GM18508 (cell line): Measurements from ENCODE around the gene FOXP1.

Experiments
- ATAC-seq: cut with Tn5 transposase; IDR thresholded peaks from one replicate; pipeline ENCODE4 v1.9.1; 2021; ENCODE audit warnings: moderate number of reproducible peaks; ENCODE audit not compliant: insufficient read depth, unreplicated experiment

Gene FOXP1

DNA sequence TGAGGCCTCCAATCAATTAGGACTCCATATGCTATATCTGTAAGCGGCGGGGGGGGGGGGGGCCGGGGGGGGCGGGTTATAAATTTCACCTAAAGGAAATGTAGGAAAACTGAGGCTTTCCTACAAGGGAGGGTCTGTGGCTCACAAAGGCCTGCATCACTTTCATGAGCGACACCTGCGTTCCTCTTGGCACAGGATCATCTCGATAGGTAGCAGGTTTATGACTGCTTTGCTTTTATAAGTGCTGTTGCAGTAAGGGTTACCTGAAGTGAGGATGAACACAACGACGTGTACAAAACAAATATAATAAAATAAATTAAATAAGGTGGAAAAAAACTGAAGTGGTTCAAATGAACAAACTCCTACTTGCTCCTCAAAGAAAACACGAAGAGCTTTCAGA is 194.3 kb downstream of the FOXP1 start:
- no peak for ATAC-seq

DNA sequence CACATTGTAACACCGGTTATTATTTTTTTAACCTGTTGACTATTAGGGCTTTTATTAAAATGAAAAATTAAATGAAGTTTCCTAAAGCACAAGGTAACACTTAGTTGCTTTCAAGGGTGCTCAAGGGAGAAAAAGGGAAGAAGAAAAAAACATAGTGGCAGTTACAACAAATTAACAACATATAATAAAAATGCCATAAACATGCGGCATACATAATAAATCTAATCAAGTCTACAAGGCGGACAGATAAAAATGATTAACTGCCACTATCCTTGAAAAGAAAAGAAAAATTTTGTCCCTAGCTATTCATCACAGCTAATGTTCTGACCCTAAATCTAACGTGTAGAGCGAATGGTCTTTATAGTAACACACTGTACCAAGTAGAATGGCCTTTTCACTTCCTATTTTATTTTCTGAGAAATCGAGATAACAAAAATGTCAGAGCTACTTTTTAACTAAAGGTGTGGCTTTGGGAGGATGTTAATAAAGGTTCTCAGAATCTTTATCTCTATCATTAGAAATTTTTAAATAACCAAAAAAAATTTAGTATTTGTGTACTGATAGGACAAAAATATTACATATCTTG is 194.9 kb downstream of the FOXP1 start:
- no peak for ATAC-seq

GRCh38 chr3:71387586-71387985 is 195.9 kb downstream of the FOXP1 start:
- no peak for ATAC-seq

DNA sequence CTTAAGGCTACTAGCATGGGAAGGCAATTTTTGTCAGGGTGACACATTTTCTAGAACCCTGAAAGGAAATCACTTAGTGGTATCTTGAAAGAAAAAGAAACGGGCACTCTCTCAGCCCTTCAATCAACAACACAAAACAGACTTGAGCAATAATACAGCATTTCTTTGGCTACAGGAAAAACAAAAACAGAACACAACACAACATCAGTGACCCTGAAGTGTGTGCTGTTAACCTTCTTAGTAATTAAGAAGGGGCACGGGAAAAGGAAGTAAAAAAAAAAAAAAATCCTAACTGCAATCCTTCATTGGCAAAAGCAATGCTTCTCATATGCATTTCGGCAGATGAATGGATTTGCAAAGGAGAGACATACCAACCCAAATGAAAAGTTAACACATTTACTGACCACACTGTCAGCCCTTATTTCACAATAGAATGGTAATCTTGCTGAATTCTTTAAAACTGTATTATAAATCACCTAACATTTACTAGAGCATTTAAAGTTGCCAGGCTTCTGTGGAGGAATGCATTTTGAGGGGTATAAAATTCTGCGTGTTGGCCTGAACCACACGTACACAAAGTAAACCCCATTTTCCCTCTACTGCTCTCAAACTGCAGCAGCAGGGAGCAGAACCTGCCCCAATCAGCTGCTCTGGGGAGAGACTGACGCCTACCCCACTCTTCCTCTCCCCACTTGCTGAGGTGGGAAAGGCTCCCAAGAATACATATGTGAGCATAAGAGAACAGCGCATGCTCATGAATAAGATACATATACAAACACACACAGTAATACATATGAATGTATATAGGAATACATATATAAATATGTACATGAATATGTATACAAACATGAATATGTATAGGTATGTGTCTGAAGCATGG is 198.5 kb downstream of the FOXP1 start:
- ATAC-seq, result no peak

DNA sequence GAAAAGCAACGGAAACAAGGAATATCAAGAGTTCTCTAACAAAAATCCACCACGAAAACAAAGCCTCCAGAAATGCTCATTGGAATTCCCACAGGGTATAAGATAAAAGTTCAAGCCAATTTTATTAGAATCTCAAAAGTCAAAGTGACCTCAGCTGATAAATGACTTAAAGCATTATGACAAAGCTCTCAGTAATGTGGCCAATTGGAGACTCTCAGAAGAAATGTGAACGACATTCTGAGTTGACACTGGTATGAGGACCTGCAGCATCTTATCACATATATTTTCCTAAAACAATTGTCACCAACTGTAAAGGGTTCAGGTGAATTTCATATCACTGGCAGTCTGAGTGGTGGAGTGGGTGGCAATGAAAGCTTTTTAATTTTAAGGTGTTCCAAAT is 199.1 kb downstream of the FOXP1 start:
- no peak for ATAC-seq

DNA sequence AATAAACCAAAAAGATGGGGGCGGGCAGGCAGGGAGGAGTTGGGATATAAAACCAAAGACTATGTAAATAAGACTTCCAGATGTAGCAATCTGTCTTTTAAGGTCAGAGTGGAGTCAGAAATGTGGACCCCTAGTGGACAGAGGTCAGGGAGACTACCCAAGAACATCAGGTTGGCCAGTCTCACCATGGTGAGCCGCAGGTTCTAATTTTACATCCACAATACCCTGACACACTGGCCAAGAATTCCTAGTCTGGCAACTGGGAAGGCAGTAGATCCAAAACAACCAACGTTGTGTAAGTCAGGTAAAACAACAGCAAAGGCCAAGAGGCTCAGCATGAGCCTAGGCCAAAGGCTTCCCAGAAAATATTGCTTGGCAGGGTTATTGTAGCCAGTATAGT is 203.4 kb downstream of the FOXP1 start:
- ATAC-seq, result no peak

DNA sequence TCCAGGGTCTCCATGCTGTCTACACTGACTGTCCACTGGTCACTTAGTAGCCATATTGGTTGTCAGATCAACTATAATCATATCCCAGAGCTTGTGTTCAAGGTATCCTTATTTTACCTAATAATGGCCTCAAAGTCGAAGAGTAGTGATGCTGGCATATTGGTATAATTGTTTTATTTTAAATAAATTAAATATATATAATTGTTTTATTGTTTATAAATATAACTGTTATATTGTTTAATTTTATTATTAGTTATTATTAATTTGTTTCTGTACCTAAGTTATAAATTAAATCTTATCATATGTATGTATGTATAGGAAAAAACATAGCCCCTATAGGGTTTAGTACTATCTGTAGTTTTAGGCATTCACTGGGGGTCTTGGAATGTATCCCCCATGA is 205.0 kb downstream of the FOXP1 start:
- no peak for ATAC-seq

DNA sequence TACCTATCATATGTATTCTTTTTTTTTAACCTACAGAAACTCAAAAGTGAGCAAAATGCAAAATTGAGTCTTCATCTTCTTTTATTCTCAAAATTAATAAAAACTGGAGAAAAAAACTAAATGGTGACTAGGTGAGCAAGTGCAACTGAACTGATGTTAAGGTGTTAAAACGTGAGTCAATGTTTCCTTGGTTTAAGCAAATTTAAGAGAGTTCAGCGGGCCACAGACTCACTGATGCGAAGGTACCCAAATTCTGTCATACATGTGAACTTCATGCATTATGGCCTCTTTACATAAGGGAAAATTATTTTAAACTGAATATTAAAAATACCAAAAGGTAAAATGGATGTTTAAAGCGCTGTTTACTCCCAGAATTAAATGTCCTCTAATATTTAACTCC is 206.6 kb downstream of the FOXP1 start:
- ATAC-seq, result no peak

DNA sequence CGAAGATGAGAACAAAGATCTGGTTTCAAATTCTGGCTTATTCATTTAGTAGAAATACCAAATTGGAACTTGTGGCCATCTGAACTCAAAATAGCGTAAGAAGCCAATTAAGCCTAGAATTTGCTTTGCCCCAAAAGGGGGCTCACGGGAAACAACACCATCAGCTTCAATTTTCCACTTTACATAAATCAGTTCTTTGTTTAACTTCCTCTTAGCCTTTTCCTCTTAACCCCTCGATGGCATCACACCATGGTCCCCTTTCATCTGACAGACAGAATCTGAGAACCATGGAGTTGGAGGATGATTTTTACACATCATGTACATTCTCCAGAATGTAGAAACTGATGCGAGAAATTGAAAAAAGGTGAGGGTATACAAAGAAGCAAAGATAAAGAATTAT is 207.0 kb downstream of the FOXP1 start:
- ATAC-seq, result no peak

GRCh38 chr3:71374582-71374981 is 208.9 kb downstream of the FOXP1 start:
- no peak for ATAC-seq

DNA sequence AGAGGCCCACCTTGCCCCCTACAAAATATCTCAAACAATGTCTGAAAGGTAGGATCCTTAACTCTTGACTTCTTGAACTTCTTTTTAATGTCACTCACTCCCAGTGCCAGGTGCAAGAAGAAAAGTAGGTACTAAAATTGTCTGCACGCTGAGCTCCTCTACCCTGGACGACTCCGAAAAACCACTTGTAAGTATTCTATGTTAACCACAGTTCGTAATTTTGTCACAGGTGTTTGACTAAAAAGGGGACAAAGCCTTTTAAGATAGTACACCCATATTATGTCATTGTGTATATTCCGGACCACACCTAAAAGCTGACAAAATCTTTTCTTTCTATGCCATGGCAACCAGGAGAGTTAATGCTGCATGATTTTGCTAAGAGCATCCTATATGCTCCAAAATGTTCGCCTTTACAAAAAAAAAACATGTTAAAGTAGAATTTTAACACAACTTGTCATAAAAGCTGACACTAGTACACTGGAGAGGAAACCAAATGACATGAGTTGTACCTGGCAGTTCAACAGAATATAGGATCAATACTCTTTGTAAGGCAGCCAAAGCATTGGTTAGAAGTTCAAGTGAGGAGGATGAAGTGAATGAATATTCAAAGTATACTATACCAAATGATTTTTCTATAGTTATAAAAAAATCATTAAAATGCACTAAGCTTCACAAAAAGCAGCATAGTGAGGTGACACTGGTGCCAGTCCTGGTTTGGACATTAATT is 210.5 kb downstream of the FOXP1 start:
- no peak for ATAC-seq

GRCh38 chr3:71372241-71372768 is 211.2 kb downstream of the FOXP1 start:
- ATAC-seq, result no peak

DNA sequence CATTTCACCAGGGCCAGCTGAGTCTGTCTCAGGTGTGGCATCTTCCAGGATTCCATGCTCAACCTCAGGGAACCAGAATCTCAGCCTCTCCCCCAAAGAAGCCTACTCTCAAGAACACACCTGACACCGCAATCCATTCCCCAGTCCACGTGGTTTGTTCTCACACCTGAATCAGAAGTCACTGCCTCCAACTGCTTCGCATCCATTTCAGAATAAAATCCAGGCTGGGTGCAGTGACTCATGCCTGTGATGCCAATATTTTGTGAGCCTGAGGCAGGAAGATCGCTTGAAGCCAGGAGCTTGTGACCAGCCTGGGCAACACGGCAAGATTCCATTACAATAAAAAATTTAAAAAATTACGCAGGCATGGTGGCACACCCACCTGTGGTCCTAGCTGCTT is 212.2 kb downstream of the FOXP1 start:
- no peak for ATAC-seq

- no peak for ATAC-seq
Measured at GRCh38 chr3:71370467-71370866, 213.1 kb downstream of the FOXP1 start.

- ATAC-seq, result no peak
Measured at GRCh38 chr3:71369701-71370391, 213.7 kb downstream of the FOXP1 start.

- ATAC-seq, result no peak
Measured at GRCh38 chr3:71366988-71367604, 216.4 kb downstream of the FOXP1 start.

- no peak for ATAC-seq
Measured at GRCh38 chr3:71361334-71361890, 222.1 kb downstream of the FOXP1 start.

DNA sequence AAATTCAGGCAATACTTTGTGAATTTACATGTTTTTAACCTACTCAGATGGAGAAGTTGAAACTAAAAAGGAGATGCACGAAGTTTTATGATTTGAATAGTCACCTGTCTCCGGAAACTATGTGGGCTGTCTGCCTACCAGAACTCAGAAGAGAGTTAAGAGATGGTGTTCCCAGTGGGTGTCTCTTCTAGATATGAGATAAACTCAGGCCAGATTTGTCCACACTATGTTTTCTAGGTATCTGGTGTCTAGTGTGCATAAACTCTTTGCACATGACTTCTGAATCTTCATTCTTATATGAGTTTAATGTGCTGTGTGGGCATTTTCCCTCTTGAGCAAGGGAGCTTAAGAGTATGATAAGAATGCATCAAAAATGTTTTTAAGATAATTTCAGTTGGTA is 222.8 kb downstream of the FOXP1 start:
- ATAC-seq, result peak; percentile 69

DNA sequence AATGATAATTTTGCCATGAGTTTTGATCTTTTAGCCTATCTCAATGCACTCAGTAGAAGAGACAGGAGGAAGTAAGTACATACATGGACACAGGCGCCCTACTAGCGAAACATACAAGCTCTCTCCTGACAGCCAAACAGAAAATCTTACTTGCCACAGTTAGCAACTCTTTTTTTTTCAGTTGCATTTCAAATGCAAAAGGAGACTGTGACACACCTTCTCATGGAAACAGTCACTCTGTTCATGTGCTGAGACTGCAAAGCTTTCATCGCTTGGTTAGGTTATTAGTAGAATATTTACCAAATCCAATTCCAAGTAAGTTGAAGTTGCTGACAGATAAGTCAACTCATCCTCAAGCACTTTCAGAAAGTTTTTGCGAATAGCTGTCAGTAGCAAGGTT is 223.3 kb downstream of the FOXP1 start:
- ATAC-seq, result peak; percentile 31

DNA sequence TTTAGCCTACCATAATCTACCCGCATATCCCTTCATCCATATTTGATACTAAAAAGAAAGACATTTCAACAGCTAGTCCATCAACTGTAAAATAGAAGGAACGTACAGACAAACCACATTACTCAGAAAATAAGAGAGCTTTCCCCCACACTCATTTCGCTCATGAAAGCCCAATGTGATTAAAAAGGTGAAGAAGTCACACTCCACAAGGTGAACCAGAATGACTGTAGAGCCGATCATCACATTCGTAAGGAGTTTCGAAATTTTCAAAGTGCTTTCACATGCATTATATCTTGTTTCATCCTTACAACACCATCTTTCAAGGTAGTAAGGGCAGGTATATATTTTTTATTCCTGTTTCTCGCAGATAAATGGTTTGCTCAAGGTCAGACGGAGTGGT is 225.3 kb downstream of the FOXP1 start:
- ATAC-seq, result no peak
